Panc1 (cell line): ENCODE results near the gene OTULIN.

Experiments used
- CTCF ChIP-seq: fragments of 450-650 bp; IDR thresholded peaks from 2 replicates; pipeline ENCODE4 v1.5.1; 2017; ENCODE audit warnings: mild to moderate bottlenecking
- POLR2AphosphoS5 ChIP-seq: IDR thresholded peaks from 2 replicates; pipeline ENCODE4 v1.6.1; 2012; ENCODE audit warnings: mild to moderate bottlenecking, low read depth, low read length, moderate library complexity
- REST ChIP-seq, 2 experiments: IDR thresholded peaks; 2 replicates each; pipeline ENCODE4 v1.6.1; 2011 to 2012; ENCODE audit warnings: low read depth in 2 of 2, control low read depth in 1 of 2, low read length in 1 of 2, mild to moderate bottlenecking in 1 of 2, moderate library complexity in 1 of 2; ENCODE audit not compliant: insufficient read depth in 1 of 2
- SIN3A ChIP-seq: IDR thresholded peaks from 2 replicates; pipeline ENCODE4 v1.6.1; 2012; ENCODE audit warnings: low read depth, mild to moderate bottlenecking, low read length, moderate library complexity, borderline replicate concordance; ENCODE audit not compliant: insufficient read depth
- TCF7L2 ChIP-seq: IDR thresholded peaks from 2 replicates; pipeline ENCODE4 v1.6.1; 2011; ENCODE audit warnings: mild to moderate bottlenecking, low read depth, low read length, inconsistent platforms

- no peak for TF ChIP-seq POLR2AphosphoS5
- TF ChIP-seq TCF7L2 = no peak
- no peak for TF ChIP-seq CTCF
- TF ChIP-seq REST (IDR thresholded peaks at IDR 0.05; ENCODE audit: insufficient read depth in 1 of 2, low read depth in 2 of 2, low read length in 1 of 2) = no peak
- no peak for TF ChIP-seq SIN3A
Observed at GRCh38 chr5:14696851-14697250, 32.3 kb downstream of the OTULIN start.
